HG03439 (cell line): Measurements from ENCODE around the gene BGN.

Experiments used
- ATAC-seq: cut with Tn5 transposase; IDR thresholded peaks from one replicate; pipeline ENCODE4 v1.9.1; 2021; ENCODE audit warnings: mild to moderate bottlenecking, moderate library complexity; ENCODE audit not compliant: unreplicated experiment

BGN gene

DNA sequence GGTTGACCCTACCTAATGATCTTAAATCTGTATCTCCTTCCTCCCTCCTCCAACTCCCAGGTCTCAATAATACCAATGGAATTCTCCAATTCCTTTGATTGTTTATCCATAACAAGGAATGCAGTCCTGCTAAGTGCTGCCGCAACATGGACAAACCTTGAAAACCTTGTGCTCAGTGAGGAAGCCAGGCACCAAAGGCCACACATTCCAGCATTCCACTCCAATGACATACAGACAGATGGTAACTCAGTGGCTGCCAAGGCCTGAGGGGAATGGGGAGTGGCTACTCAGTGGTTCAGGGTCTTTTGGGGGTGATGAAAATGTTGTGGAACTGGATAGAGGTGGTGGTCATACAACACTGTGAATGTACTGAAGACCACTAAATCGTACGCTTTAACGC is 34.8 kb upstream of the BGN start:
- no peak for ATAC-seq

- ATAC-seq: no peak
Measured at GRCh38 chrX:153460826-153461225, 34.0 kb upstream of the BGN start.

- ATAC-seq: no peak
Measured at GRCh38 chrX:153462291-153462690, 32.5 kb upstream of the BGN start.

DNA sequence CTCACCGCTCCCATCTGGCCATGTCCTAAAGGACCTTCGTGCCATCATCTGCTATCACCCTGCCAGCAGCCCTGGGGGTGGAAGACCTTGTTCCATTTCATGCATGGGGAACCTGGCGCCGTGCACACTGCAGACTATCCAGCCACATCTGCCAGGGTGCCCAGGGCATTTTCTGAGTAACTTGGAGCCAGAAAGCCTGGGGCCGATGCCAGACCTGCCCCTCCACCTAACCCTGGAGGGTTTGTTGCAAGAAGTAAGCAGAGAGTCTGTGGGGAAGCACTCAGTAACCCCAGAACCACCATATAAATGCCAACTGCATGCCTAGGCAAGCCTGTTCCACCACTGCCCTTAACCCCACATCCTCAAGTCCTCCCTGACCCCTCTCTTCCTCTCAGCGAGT is 31.7 kb upstream of the BGN start:
- no peak for ATAC-seq

DNA sequence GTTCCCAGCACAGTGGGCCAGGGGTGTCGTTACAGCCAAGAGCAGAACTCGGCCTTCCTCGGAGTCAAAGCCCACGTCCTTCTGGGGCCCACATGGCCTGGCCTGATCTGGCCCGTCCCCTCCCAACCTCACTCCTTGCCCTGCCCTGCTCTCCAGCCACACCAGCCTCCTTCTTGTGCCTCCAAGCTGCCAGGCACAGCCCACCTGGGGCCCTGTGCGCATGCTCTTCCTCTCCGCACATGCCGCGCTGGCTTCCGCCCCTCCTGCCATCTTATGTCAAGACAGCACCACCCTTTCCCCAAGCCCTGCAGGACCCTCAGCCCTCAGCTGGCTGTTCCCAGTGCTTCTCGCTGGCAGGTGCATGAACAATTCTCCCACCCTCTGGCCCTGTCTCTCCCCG is 31.2 kb upstream of the BGN start:
- ATAC-seq: no peak

DNA sequence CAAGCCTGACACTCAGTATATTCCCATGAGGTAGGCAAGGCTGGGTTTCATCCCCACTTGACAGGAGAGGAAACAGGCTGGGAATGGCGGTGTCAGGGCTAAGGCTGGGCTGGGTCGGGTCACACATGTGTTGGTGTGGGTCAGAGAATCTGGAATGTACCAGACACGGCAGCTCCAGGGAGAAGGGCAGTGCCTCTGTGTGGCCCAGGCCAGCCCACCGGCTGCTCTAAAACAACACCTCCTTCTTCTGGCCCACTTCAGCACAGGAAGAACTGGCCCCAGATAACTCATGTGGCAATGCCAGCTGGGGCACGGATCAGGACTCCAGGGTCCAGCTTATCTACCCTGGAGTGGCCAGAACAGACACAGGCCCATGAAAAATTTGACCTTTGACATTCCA is 30.7 kb upstream of the BGN start:
- no peak for ATAC-seq

DNA sequence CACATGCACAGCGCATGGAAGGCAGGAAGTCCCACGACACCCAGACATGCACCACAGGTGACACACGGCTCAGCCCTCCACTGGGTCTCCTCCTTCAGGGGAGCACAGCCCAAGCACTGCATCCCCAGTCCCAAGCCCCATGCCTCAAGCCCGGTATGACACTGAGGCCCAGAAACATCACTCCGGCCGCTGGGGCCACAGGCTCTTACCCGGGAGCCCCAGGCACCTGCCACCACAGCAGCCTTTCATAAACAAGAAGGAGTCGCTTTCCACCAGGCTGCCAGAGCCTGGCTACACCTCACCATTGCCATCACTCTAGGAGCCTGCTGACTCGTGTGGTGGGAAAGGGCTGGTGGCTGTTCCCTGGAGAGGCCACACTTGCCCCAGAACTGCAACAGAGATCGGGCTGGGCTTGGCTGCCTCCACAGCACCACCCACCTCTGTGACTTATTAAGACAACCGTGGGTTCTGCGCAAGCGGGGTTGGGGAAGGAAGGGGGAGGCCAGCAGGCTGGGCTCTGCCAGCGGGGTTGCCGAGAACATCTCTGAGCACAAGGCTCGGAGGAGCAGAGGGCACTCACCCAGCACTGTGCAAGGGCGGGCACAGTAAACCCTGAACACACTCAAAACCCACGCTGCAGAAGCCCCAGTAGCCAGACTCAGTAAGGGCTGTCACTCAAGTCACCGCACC is 28.9 kb upstream of the BGN start:
- no peak for ATAC-seq

DNA sequence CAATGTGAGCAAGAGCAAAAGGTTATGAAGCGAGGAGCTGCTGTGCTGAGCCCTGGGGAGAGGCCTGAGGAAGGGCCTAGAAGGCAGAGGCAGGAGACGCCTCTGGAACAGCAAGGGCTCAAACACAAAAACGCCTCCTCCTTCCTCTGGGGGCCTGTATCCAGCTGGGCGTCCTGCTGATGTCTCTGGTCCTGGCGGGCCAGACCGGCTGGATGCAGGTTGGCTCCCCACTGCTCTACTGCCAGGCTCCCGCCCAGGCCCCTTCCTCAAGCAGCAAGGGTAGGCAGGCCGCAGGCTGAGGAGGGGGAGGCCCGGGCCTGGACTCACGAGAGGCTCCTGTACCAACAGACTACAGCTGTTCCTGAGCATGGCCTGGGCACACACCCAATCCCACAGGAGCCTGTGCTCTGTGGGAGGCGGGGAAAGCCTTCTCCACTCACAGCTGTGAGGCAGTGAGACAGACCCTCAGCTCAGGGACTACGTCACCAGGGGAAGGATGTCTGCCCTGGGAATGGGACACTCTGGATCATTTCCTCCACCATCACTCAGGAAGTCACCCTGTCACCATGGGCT is 26.7 kb upstream of the BGN start:
- ATAC-seq: no peak

DNA sequence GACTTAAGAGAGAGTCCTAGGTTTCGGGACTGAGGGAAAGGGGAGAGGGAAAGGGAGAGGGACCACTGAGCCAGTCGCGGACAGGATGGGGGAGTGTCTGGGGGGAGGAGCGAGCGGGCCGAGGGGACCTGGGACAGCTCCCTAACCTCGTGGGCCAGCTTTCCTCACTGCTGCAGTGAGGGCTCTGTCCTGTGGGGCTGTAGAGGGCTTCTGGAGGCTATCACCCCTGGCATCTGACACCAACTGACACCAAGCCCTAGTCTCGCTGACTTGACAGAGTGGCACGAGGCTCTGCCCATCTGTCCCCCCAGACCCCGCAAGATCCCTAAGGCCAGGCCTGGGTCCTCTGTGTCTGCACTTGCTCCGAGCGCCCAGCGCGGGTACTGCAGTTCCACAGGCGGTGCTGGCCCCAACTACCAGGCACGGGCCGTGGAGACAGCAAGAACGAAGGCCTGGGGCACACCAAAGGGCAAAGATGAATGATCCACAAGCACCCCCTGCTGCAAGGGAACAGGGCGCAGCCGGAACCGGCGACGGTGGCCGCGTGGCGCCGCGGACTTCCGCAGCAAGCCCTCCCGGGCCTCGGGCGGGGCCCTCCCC is 24.9 kb upstream of the BGN start:
- ATAC-seq: peak; percentile 44

DNA sequence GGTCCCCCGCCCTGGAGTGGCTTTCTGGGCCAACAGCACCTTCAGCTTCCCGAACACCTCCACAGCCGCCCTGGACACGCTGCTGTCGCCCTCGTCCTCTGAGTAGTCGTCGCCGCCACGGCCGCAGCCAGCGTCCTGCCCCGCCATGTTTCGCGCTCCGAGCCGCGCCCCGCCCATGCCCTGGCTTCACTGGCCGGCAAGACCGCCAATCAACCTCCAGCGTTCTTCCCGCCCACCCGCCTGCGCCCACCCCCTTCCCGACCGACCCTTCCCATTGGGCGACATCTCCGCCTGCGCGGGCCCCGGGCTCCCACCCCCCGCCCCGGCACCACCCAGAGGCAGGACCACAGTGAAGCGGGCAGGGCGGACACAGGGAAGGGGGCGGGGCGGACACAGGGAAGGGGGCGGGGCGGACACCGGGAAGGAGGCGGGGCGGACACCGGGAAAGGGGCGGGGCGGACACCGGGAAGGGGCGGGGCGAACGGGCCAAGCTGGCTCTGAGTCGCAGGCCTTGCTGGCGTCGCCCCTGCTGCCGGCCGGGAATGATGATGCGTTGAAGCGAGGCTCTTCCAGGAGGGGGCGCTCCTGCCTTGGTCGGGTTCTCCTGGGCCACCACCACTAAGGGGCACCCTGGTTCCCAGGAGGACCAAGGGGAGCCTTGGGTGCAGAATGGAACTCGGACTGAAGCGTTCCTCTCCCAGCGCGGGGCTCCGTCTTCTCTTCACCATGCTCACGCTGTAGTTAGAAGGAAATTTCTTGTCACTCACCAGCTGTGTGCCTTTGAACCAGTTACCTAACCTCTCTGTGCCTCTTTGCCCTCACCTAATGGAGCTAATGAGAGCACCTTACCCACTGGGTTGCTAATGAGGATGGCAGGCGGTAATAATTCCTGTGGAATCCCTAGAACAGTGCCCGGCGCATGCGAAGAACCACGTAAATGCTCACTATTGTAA is 24.1 kb upstream of the BGN start, which contains the start of gene HAUS7:
TSS of gene HAUS7 (minus strand) at position 166 of the 953 bp plus-strand sequence. CDS start at position 147, 19 bp downstream.
- peak; percentile 73 for ATAC-seq

GRCh38 chrX:153471663-153472280 is 23.0 kb upstream of the BGN start:
- no peak for ATAC-seq

- ATAC-seq: no peak
Measured at GRCh38 chrX:153473126-153473525, 21.7 kb upstream of the BGN start.

DNA sequence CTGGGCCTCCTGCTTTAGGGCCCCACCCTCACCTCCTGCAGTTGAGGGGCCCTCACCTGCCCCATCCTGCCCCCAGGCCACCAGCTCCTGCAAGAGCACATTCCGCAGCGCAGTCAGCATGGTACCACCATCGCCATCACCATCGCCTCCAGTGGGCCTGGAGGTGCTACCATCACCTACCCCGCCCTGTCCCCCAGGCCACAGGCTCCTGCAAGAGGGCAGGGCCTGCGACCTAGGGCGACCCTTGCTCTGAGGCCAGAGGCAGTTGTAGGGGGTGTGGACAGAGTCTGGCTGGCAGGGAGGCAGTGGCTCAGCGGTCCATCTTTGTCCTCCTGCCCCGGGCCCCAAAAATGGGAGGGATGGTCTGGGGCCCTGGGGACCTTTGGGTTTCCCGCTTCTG is 20.5 kb upstream of the BGN start:
- ATAC-seq: no peak

- no peak for ATAC-seq
Measured at GRCh38 chrX:153474718-153475117, 20.1 kb upstream of the BGN start.

GRCh38 chrX:153475271-153475670 is 19.5 kb upstream of the BGN start:
- no peak for ATAC-seq

DNA sequence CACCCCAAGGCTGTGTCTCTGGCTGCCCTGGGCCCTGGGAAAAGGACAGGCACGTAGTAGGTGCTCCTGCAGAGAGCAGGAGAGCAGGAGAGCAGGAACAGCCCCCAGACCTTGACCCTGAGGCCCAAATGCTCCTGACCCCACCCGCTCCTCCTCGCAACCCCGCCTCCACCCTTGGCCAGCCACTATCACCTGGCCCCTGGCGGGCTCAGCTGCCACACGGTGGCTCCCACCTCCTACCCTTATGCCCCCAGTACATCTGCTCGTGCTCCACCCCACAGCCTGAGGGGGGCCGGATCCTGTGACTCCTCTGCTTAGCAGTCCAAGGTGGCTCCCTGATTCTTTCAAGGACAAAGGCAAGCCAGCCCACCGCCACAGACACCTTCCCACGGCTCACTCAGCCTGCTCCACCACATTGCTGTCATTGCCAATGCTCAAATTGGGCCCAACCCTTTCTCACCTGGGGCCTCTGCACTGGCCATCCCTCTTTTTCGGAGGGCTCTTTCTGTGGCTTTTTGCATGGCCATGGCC is 19.0 kb upstream of the BGN start:
- no peak for ATAC-seq

DNA sequence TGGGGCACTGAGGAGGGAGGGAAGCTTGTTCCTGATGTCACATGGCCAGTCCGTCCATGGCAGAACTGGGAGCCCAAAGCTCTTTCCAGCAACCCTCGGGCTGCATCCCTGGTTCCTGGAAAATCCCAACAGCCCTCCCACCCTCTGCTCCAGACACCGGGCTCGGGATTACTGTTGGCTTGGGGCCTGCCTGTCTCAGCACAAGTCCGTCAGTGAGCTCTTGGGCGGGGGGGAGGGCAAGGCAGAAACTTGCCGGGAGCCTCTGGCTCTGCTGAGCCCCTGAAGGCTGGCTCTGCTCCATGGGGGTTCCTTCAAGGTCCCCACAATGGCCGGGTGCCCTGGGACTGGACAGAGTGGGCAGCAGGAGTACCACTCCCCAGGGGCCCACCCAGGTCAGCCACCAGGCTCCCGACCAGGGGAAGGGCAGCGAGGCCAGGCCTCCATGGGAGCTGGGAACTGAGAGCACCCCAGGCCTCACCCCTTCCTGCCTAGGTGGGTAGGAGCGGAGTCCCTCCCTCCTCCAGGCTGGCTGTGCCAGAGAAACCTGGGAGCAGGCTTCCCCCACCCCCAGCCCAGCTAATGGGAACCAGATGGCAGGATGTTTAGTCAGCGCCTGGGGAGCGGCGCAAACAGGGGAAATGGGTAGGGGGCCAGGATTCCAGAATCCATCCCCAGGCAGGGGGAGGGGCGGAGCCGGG is 18.0 kb upstream of the BGN start:
- no peak for ATAC-seq

GRCh38 chrX:153477364-153477857 is 17.4 kb upstream of the BGN start:
- no peak for ATAC-seq

DNA sequence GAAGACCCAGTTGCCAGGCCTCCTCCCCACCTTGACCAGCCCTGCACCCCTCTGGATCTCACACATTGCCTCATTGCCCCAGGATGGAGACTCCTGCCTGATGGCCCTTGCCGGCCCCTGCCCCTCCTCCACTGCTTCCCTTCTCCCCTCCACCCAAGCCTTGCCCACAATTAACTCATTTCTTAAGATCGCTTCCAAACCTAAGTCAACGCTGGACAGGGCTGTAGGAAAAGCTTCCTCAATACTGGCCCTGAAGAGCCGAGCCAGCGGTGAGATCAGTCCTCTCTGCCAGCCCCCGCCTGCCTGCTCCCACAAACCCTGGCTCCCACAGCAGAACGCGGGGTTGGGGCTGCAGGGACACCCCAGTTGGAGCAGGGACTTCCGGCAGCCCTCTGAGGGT is 16.9 kb upstream of the BGN start:
- ATAC-seq: no peak

GRCh38 chrX:153478746-153479145 is 16.0 kb upstream of the BGN start:
- ATAC-seq: no peak
